Breast epithelium (tissue), 3 donors: ENCODE results near the gene UNC13C.

Experiments used
- CTCF ChIP-seq, 3 donors: fragments of 450-650 bp; IDR thresholded peaks; one replicate each; pipeline ENCODE4 v1.5.1; 2016 to 2017; ENCODE audit warnings: antibody characterized with exemption in 3 of 3, mild to moderate bottlenecking in 3 of 3, moderate library complexity in 3 of 3
- POLR2A ChIP-seq: fragments of 450-650 bp; IDR thresholded peaks from one replicate; pipeline ENCODE4 v1.6.1; 2016; ENCODE audit warnings: antibody characterized with exemption, mild to moderate bottlenecking, moderate library complexity
- POLR2AphosphoS5 ChIP-seq, 3 donors: sonication (generic); formaldehyde crosslinking; IDR thresholded peaks; one replicate each; pipeline ENCODE4 v1.6.1; 2017; ENCODE audit warnings: antibody characterized with exemption in 3 of 3

- no peak for TF ChIP-seq CTCF (IDR thresholded peaks at IDR 0.05)
- TF ChIP-seq POLR2A = no peak
- TF ChIP-seq POLR2AphosphoS5 (IDR thresholded peaks at IDR 0.05) = no peak
Measured at GRCh38 chr15:54127574-54127973, 149.3 kb downstream of the UNC13C start.
